Measurements from ENCODE around the gene LY6G5C. TPM values are rescaled to one million over a fixed set of nuclear protein-coding genes. Genes with fewer than 3 reads are reported as not detected.
A peak's percentile ranks its signal among the peaks of the same experiment; 100 is the strongest.

Gene LY6G5C
- total and polyA plus RNA-seq, 2 of the 13 experiments (the other 11 are each of a cell fraction or from before 2014, with no cell fraction given), result 0.33 to 0.55 TPM

DNA sequence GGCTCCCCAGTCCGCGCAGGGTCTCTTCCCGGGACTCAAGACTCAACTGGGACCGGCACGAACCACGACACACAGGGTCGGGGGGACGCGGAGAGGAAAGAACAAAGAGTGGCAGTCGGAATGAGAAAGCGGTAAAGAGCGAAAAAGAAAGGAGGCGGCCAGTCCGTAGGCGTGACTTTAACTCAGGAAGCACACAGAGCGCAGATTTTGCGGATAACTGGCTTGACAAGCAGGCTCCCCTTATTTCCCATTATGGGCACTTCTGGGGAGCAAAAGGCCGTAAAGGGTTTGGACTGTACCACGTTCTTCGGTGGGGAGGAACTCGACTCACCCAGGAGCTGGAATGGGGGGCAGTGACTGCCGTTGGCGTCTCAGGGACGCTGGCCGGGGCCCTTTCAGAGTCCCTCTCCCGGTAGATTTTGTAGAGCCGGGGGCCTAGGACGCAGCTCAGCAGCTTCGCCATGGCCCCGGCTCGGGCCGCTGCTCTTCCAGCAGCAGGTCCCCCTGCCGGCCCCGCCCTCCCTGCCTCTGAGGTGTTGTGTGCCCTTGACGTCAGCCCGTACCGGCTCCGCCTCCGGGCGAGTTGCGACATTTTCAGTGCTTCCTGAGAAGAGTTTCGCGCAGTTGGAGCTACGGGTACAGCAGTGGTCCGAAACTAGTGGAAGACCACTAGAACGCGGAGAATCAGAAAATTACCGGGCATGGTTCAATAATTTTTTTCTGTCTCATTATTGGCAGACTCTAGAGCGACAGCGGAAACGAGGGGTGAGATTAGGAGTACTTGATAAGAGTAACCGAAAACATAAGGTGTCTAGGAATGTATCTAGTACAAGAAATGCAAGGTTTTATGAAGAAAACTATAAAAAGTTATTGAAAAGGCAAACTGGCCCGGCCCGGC lies 22.2 kb upstream of the LY6G5C start, which contains the start of gene ABHD16A (continued):
- TF ChIP-seq TBL1XR1 (IDR thresholded peaks at IDR 0.05; ENCODE audit: borderline replicate concordance, low read length, partially characterized antibody) (peak; percentile 47), ZNF484 (CRISPR knock-in tag; IDR thresholded peaks at IDR 0.05; ENCODE audit: borderline replicate concordance, low read depth) (no peak; the same call in 1 of the 2 replicates), ZNF256 (CRISPR knock-in tag; conservative IDR thresholded peaks at IDR 0.05) (no peak), ZFP82 (CRISPR knock-in tag; IDR thresholded peaks at IDR 0.05; ENCODE audit: borderline replicate concordance) (no peak; the same call in 1 of the 2 replicates), PAF1 (CRISPR knock-in tag; IDR thresholded peaks at IDR 0.05) (no peak), ZNF766 (CRISPR knock-in tag; IDR thresholded peaks at IDR 0.05; ENCODE audit: borderline replicate concordance) (no peak), ZNF740 (CRISPR knock-in tag; IDR thresholded peaks at IDR 0.05) (no peak), HDAC2 (CRISPR knock-in tag; IDR thresholded peaks at IDR 0.05) (peak; percentile 83), DNMT1 (CRISPR knock-in tag; IDR thresholded peaks at IDR 0.05) (no peak), ZNF878 (CRISPR knock-in tag; IDR thresholded peaks at IDR 0.05) (no peak), SNAPC4 (CRISPR knock-in tag; IDR thresholded peaks at IDR 0.05) (peak; percentile 88), ELF4 (CRISPR knock-in tag; IDR thresholded peaks at IDR 0.05; ENCODE audit: borderline replicate concordance) (peak; percentile 79; the same call in 1 of the 2 replicates), KAT2B (IDR thresholded peaks at IDR 0.05; ENCODE audit: borderline replicate concordance, low read depth, low read length) (no peak), TIGD3 (CRISPR knock-in tag; IDR thresholded peaks at IDR 0.05; ENCODE audit: borderline replicate concordance) (no peak; the same call in 1 of the 2 replicates), PAX8 (CRISPR knock-in tag; IDR thresholded peaks at IDR 0.05; ENCODE audit: borderline replicate concordance) (no peak), ZNF432 (CRISPR knock-in tag; IDR thresholded peaks at IDR 0.05; ENCODE audit: borderline replicate concordance) (no peak), HMG20B (CRISPR knock-in tag; conservative IDR thresholded peaks at IDR 0.05) (no peak)
- TF ChIP-seq, protein P1, sequence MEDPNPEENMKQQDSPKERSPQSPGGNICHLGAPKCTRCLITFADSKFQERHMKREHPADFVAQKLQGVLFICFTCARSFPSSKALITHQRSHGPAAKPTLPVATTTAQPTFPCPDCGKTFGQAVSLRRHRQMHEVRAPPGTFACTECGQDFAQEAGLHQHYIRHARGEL (CRISPR knock-in tag; IDR thresholded peaks at IDR 0.05), result no peak
- TF ChIP-seq, protein P2, sequence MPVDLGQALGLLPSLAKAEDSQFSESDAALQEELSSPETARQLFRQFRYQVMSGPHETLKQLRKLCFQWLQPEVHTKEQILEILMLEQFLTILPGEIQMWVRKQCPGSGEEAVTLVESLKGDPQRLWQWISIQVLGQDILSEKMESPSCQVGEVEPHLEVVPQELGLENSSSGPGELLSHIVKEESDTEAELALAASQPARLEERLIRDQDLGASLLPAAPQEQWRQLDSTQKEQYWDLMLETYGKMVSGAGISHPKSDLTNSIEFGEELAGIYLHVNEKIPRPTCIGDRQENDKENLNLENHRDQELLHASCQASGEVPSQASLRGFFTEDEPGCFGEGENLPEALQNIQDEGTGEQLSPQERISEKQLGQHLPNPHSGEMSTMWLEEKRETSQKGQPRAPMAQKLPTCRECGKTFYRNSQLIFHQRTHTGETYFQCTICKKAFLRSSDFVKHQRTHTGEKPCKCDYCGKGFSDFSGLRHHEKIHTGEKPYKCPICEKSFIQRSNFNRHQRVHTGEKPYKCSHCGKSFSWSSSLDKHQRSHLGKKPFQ (CRISPR knock-in tag; IDR thresholded peaks at IDR 0.05; ENCODE audit: insufficient replicate concordance), result peak; percentile 66
